ENCODE measurements around the gene HDDC2. TPM values are rescaled to one million over a fixed set of nuclear protein-coding genes. Genes with fewer than 3 reads are reported as not detected.

HDDC2 gene, protein sequence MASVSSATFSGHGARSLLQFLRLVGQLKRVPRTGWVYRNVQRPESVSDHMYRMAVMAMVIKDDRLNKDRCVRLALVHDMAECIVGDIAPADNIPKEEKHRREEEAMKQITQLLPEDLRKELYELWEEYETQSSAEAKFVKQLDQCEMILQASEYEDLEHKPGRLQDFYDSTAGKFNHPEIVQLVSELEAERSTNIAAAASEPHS
- total RNA-seq (70.6 and 79.8 TPM in 2 replicates), polyA plus RNA-seq (109 and 110 TPM in 2 replicates)

DNA sequence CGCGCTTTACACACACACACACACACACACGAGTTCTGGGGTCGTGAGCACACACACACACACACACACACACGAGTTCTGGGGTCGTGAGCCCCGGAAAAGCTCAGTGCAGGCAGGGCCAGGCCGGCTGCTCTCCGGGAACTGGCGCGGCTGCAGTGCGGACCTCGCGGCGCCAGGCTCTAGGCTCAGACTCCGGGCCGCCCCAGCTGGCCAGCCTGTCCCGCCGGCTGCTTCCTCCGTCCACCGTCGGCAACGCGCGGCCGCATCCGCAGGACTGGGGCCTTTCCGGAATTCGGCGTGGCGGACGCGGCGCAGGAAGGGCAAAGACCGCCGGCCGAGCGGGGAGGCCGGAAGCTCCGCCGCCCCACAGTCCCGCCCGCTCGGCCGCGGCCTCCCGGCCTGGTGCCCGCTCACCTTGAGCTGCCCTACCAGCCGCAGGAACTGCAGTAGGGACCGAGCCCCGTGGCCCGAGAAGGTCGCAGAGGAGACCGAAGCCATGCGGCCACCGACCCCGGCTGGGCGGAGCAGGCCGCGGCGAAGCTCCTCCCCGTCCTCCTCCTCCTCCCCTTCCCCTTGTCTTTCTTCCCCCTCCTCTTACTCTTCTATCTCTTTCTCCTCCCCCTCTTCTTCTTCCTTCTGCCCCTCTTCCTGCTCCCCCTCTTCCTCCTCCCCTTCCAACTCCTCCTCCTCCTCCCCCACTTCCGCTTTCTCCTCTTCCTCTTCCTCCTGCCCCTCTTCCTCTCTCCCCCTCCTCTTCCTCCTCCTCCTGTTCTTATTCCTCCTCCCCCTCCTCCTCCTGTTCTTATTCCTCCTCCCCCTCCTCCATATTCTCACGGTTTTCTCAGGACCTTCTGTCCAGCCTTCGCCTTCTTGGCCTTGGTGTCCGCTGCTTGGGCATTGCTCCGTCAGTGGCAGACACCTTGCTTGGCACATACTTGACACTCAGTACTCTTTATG lies at the start of gene HDDC2:
Gene HDDC2 (minus strand): TSS at position 533 of the 957 bp plus-strand sequence. CDS start 35 bp downstream, at position 498.
- H4K20me1 ChIP-seq (ENCODE audit: insufficient read depth, poor library complexity, severe bottlenecking), result no peaks in the 10 kb centered on the region
- peak; percentile 85 for DNase-seq (ENCODE audit: low spot score)
- H3K4me1 ChIP-seq (ENCODE audit: insufficient read depth), result peaks cover 18% of the 10 kb centered on the region
- TF ChIP-seq EZH2phosphoT487 (IDR thresholded peaks at IDR 0.05; ENCODE audit: low read depth, severe bottlenecking, unreplicated experiment) (no peak), EZH2 (IDR thresholded peaks at IDR 0.05; ENCODE audit: borderline replicate concordance) (no peak)
- TF ChIP-seq, protein P1, sequence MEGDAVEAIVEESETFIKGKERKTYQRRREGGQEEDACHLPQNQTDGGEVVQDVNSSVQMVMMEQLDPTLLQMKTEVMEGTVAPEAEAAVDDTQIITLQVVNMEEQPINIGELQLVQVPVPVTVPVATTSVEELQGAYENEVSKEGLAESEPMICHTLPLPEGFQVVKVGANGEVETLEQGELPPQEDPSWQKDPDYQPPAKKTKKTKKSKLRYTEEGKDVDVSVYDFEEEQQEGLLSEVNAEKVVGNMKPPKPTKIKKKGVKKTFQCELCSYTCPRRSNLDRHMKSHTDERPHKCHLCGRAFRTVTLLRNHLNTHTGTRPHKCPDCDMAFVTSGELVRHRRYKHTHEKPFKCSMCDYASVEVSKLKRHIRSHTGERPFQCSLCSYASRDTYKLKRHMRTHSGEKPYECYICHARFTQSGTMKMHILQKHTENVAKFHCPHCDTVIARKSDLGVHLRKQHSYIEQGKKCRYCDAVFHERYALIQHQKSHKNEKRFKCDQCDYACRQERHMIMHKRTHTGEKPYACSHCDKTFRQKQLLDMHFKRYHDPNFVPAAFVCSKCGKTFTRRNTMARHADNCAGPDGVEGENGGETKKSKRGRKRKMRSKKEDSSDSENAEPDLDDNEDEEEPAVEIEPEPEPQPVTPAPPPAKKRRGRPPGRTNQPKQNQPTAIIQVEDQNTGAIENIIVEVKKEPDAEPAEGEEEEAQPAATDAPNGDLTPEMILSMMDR (IDR thresholded peaks at IDR 0.05; ENCODE audit: poor library complexity), result no peak
- no peaks in the 10 kb centered on the region for H3K9me3 ChIP-seq (ENCODE audit: low read depth)
- H3K79me2 ChIP-seq, result peaks cover 37% of the 10 kb centered on the region
- H3K36me3 ChIP-seq (replicated peaks; ENCODE audit: insufficient read depth, low read depth), result no peaks in the 10 kb centered on the region
- WGBS (ENCODE audit: low lambda C conversion rate, missing lambda C conversion rate), result 7% methylated on average over 51 of the region's 67 CpGs
- peak within 1 kb of the TSS; percentile 42 for H2AFZ ChIP-seq
- H3K27ac ChIP-seq, result peak within 1 kb of the TSS; percentile 90
- peak within 1 kb of the TSS; percentile 35 for H3K4me3 ChIP-seq
- no peaks in the 10 kb centered on the region for H3K9me2 ChIP-seq (replicated peaks; ENCODE audit: insufficient read depth)
- peak within 1 kb of the TSS; percentile 84 for H3K4me2 ChIP-seq
- H3K27me3 ChIP-seq, result no peaks in the 10 kb centered on the region

DNA sequence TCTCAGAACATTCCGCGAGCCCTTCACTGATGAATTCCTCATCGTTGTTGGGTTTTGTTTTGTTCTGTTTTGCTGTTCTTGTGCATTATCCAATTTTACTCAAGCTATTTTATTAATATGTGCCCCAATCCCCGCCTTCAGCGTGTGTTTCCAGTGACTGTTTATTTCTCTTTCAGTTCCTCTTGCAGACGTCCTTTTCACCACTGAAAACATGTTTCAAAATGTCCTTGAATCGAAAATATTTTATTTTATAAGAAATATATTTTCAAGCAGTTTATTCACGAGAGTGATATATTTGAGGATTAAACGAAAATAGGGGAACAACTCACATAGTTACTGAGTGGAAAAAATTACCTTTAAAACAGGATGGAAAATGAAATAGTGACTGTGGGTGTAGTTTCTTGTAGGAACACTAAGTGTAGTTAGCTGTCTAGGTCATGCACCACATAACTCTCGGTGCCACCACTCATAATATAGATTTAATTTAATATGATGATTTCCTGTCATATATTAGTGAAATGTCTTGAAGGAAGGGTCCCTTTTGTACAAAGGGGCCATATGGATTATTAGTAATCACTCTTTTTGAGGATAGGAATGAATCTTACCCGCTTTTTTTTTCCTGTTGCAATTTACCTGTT lies 45.3 kb upstream of the HDDC2 start:
- H2AFZ ChIP-seq, result no peak overlapping the region
- no peak overlapping the region for H3K4me2 ChIP-seq
- WGBS (ENCODE audit: low lambda C conversion rate, missing lambda C conversion rate), result 93% methylated on average over 11 of the region's 11 CpGs

DNA sequence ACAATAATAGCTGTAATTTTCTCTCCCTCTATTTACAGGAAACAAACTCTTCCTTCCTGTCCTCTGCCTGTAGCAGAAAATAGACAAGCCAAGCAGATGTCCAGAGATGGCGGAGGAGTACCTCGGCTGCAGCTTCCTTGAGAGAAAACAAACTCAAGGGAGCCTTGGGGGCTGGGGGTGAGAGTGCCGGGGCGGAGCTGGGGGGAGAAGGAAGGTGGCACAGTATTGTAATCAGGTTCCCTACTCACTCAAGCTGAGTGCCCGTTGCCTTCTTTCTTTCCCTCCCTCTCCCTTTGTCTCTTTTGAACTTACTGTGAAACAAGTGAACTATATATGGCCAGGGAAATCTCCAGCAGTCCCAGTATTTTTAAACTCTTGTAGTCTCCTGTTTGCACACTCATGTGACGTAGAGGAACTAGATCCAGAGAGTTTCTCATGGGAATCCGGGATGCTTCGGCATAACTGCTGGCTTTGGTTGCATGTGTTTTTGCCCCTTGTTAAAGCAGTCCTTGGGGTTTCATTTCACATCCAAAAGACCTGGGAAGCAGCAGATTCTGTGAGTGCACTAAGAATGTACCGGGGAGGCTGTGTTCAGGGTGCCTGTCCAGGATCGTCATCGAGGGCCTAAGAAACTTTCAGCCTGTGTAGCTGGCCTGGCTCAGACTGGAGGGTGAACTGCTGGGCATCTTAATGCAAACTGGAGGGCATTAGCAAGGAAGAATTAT lies 44.6 kb upstream of the HDDC2 start:
- no peaks in the 10 kb centered on the region for H3K4me1 ChIP-seq (ENCODE audit: insufficient read depth)
- no peak overlapping the region for H3K27ac ChIP-seq
- H3K27me3 ChIP-seq, result no peaks in the 10 kb centered on the region
- no peak overlapping the region for H3K4me3 ChIP-seq
- no peaks in the 10 kb centered on the region for H3K9me2 ChIP-seq (replicated peaks; ENCODE audit: insufficient read depth)
- peak overlapping the region; percentile 39 for H2AFZ ChIP-seq
- H3K9me3 ChIP-seq (ENCODE audit: low read depth), result no peaks in the 10 kb centered on the region
- no peaks in the 10 kb centered on the region for H3K36me3 ChIP-seq (replicated peaks; ENCODE audit: insufficient read depth, low read depth)
- H3K4me2 ChIP-seq, result peak overlapping the region; percentile 38
- 59% methylated on average over 11 of the region's 11 CpGs for WGBS (ENCODE audit: low lambda C conversion rate, missing lambda C conversion rate)
- no peak for DNase-seq (ENCODE audit: low spot score)
- TF ChIP-seq EZH2phosphoT487 (IDR thresholded peaks at IDR 0.05; ENCODE audit: low read depth, severe bottlenecking, unreplicated experiment), result no peak
- TF ChIP-seq, protein P1 (IDR thresholded peaks at IDR 0.05; ENCODE audit: poor library complexity), result no peak
- H4K20me1 ChIP-seq (ENCODE audit: insufficient read depth, poor library complexity, severe bottlenecking), result no peaks in the 10 kb centered on the region
- H3K79me2 ChIP-seq, result no peaks in the 10 kb centered on the region

More for the DNA sequence above, 45.3 kb upstream of the HDDC2 start:
- H3K9me2 ChIP-seq (replicated peaks; ENCODE audit: insufficient read depth), result no peaks in the 10 kb centered on the region
- H3K36me3 ChIP-seq (replicated peaks; ENCODE audit: insufficient read depth, low read depth), result no peaks in the 10 kb centered on the region
- no peak overlapping the region for H3K27ac ChIP-seq
- H4K20me1 ChIP-seq (ENCODE audit: insufficient read depth, poor library complexity, severe bottlenecking), result no peaks in the 10 kb centered on the region
- no peaks in the 10 kb centered on the region for H3K79me2 ChIP-seq
- H3K27me3 ChIP-seq, result no peaks in the 10 kb centered on the region
- TF ChIP-seq EZH2phosphoT487 (IDR thresholded peaks at IDR 0.05; ENCODE audit: low read depth, severe bottlenecking, unreplicated experiment) (no peak), EZH2 (IDR thresholded peaks at IDR 0.05; ENCODE audit: borderline replicate concordance) (no peak)
- TF ChIP-seq, protein P1 (IDR thresholded peaks at IDR 0.05; ENCODE audit: poor library complexity), result no peak
- H3K4me1 ChIP-seq (ENCODE audit: insufficient read depth), result no peaks in the 10 kb centered on the region
- H3K4me3 ChIP-seq, result no peak overlapping the region
- no peak for DNase-seq (ENCODE audit: low spot score)
- no peaks in the 10 kb centered on the region for H3K9me3 ChIP-seq (ENCODE audit: low read depth)
